Measurements from ENCODE around the gene ZNF467.

The ZNF467 gene

GRCh38 chr7:149773446-149774236, at the start of gene ZNF467:
ZNF467 (minus strand) TSS chr7:149773588; CDS start chr7:149771032, 2,556 bp downstream.
- no peak for DNase-seq (ENCODE audit: low read depth in 1 of 2, low spot score in 1 of 2)

GRCh38 chr7:149822353-149822943, 49.1 kb upstream of the ZNF467 start:
- no peak for DNase-seq (ENCODE audit: low read depth in 1 of 2, low spot score in 1 of 2)

GRCh38 chr7:149821191-149822148, 48.1 kb upstream of the ZNF467 start:
- no peak for DNase-seq (ENCODE audit: low read depth in 1 of 2, low spot score in 1 of 2)

GRCh38 chr7:149820622-149821190, 47.3 kb upstream of the ZNF467 start:
- no peak for DNase-seq (ENCODE audit: low read depth in 1 of 2, low spot score in 1 of 2)

GRCh38 chr7:149819961-149820340, 46.6 kb upstream of the ZNF467 start:
- no peak for DNase-seq (ENCODE audit: low read depth in 1 of 2, low spot score in 1 of 2)

GRCh38 chr7:149819141-149819960, 46.0 kb upstream of the ZNF467 start:
- DNase-seq (ENCODE audit: low read depth in 1 of 2, low spot score in 1 of 2), result no peak

- no peak for DNase-seq (ENCODE audit: low read depth in 1 of 2, low spot score in 1 of 2)
Observed at GRCh38 chr7:149818536-149818840, 45.1 kb upstream of the ZNF467 start.

- DNase-seq (ENCODE audit: low read depth in 1 of 2, low spot score in 1 of 2), result no peak
Observed at GRCh38 chr7:149817836-149818535, 44.6 kb upstream of the ZNF467 start.

GRCh38 chr7:149817301-149817771, 43.9 kb upstream of the ZNF467 start:
- no peak for DNase-seq (ENCODE audit: low read depth in 1 of 2, low spot score in 1 of 2)

- DNase-seq (ENCODE audit: low read depth in 1 of 2, low spot score in 1 of 2), result no peak
Observed at GRCh38 chr7:149816794-149817193, 43.4 kb upstream of the ZNF467 start.

GRCh38 chr7:149816267-149816751, 42.9 kb upstream of the ZNF467 start:
- DNase-seq (ENCODE audit: low read depth in 1 of 2, low spot score in 1 of 2), result no peak

GRCh38 chr7:149815661-149816266, 42.4 kb upstream of the ZNF467 start:
- DNase-seq (ENCODE audit: low read depth in 1 of 2, low spot score in 1 of 2), result no peak

- no peak for DNase-seq (ENCODE audit: low read depth in 1 of 2, low spot score in 1 of 2)
Observed at GRCh38 chr7:149815121-149815520, 41.7 kb upstream of the ZNF467 start.

- DNase-seq (ENCODE audit: low read depth in 1 of 2, low spot score in 1 of 2), result no peak
Observed at GRCh38 chr7:149814494-149814893, 41.1 kb upstream of the ZNF467 start.

- no peak for DNase-seq (ENCODE audit: low read depth in 1 of 2, low spot score in 1 of 2)
Observed at GRCh38 chr7:149813254-149814035, 40.1 kb upstream of the ZNF467 start.

- DNase-seq (ENCODE audit: low read depth in 1 of 2, low spot score in 1 of 2), result no peak
Observed at GRCh38 chr7:149811831-149812490, 38.6 kb upstream of the ZNF467 start.

- DNase-seq (ENCODE audit: low read depth in 1 of 2, low spot score in 1 of 2), result no peak
Observed at GRCh38 chr7:149811221-149811620, 37.8 kb upstream of the ZNF467 start.

GRCh38 chr7:149809215-149809614, 35.8 kb upstream of the ZNF467 start:
- DNase-seq (ENCODE audit: low read depth in 1 of 2, low spot score in 1 of 2), result no peak
